Testis (tissue), 3 donors: Measurements from ENCODE around the gene MAGI1. TPM values are rescaled to one million over a fixed set of nuclear protein-coding genes. Genes with fewer than 3 reads are reported as not detected.

Experiments
- DNase-seq: peaks from one replicate; pipeline ENCODE4 v3.0.0-alpha.2; 2019
- H3K27ac ChIP-seq, 2 donors: fragments of 200-600 bp; sonication (generic); one replicate each; pipeline ENCODE4 v1.5.1; 2019
- H3K27me3 ChIP-seq: fragments of 200-600 bp; sonication (generic); one replicate; pipeline ENCODE4 v1.5.1; 2019
- H3K36me3 ChIP-seq: fragments of 200-600 bp; sonication (generic); one replicate; pipeline ENCODE4 v1.5.1; 2017; ENCODE audit warnings: low read depth; ENCODE audit errors: missing control alignments
- H3K4me1 ChIP-seq: fragments of 200-600 bp; sonication (generic); one replicate; pipeline ENCODE4 v1.5.1; 2019
- H3K4me3 ChIP-seq, 2 donors: fragments of 200-600 bp; sonication (generic); one replicate each; pipeline ENCODE4 v1.5.1; 2017 to 2019
- H3K9me3 ChIP-seq: fragments of 200-600 bp; sonication (generic); one replicate; pipeline ENCODE4 v1.5.1; 2017
- CTCF ChIP-seq, 3 experiments: fragments of 450-650 bp in 2 of 3; fragments of 200-600 bp in 1 of 3; sonication (generic) in 1 of 3; IDR thresholded peaks; one replicate each; pipeline ENCODE4 v1.5.1; 2016 to 2019; ENCODE audit warnings: antibody characterized with exemption in 3 of 3, mild to moderate bottlenecking in 2 of 3, moderate library complexity in 1 of 3
- POLR2A ChIP-seq: fragments of 450-650 bp; IDR thresholded peaks from one replicate; pipeline ENCODE4 v1.6.1; 2017; ENCODE audit warnings: antibody characterized with exemption, mild to moderate bottlenecking, moderate library complexity
- WGBS, 2 donors: methylation state at CpG; one replicate each; pipeline ENCODE4 v1.1.5; 2018; 5-methylcytosine and 5-hydroxymethylcytosine counted together
- intact Hi-C: fragments of 100-400 bp; cut with DNase I; formaldehyde crosslinking; loops from one replicate; pipeline ENCODE4 v1.15.1; 2023; ENCODE audit warnings: low total_unique reads
- polyA plus RNA-seq: library from polyadenylated mRNA; stranded (reverse); fragments of 350-450 nt; fragmentation: Illumina TruSeq; extraction: RNeasy Lipid Tissue Mini Kit (QIAGEN cat#74804); gene quantifications from one replicate; pipeline ENCODE4 v1.2.3, GENCODE V29; 2014; ENCODE audit warnings: low read depth, low replicate concordance; ENCODE audit not compliant: insufficient read depth
- total RNA-seq, 2 donors: library from RNA; depleted of rRNA; stranded (reverse); fragments of >200 nt; gene quantifications; one replicate each; pipeline ENCODE4 v1.2.3, GENCODE V29; 2016

MAGI1 gene
- total and polyA plus RNA-seq, 3 donors from 2014 or later = 55.4 to 60.4 (median 56.1) TPM

DNA sequence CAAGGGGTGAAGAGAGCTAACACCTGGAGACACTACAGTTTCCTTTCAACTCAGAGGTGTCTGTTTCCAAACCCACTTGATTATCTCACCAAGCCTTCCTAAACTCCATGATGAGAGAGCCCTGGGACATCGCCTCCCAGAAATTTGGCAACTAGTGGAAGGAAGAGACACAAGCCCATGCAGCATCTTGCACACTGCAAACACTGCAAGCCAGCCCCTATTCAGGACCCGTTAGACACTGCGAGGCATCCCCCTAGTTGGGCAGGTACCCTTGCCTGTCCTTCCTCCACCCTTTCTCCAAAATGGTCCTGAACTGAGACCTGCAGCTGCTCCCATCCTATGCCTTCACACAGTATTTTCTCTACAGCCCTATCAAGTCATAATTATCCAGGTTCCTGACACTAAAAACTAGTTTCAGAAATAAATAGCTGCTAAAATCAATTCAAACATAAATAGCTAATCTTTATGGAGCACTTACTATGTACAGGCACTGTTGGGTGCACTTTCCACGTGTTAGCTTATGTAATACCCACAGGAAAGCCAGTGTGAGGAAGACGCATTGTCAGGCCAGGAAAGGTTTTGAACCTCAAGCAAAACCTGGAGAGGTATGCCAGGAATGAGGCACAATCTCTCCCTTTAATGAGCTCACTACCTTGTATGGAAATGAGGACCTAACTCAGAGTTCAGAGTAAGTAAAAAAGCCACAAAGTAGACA is 2.8 kb downstream of the MAGI1 start:
- intact Hi-C loops = no loop called here
- WGBS, 2 donors = 47 to 59% methylated on average over 5 of the region's 5 CpGs
- H3K27ac ChIP-seq = no peak overlapping the region

GRCh38 chr3:66033241-66034138 is 5.2 kb downstream of the MAGI1 start:
- no peaks in the 10 kb centered on the region for H3K27me3 ChIP-seq
- DNase-seq = no peak
- no peaks in the 10 kb centered on the region for H3K36me3 ChIP-seq
- H3K4me1 ChIP-seq = peaks cover 13% of the 10 kb centered on the region
- no peaks in the 10 kb centered on the region for H3K9me3 ChIP-seq
- WGBS, 2 donors = 90 to 91% methylated on average over 3 of the region's 3 CpGs
- intact Hi-C loops = no loop called here
- H3K27ac ChIP-seq = no peak overlapping the region
- no peak for TF ChIP-seq CTCF (IDR thresholded peaks at IDR 0.05)
- no peak for TF ChIP-seq POLR2A
- no peak overlapping the region for H3K4me3 ChIP-seq

More for the DNA sequence above, 2.8 kb downstream of the MAGI1 start:
- no peaks in the 10 kb centered on the region for H3K9me3 ChIP-seq
- TF ChIP-seq CTCF (IDR thresholded peaks at IDR 0.05) (no peak), POLR2A (no peak)
- H3K36me3 ChIP-seq = no peaks in the 10 kb centered on the region
- H3K4me3 ChIP-seq = no peak overlapping the region
- no peak for DNase-seq
- peaks cover 13% of the 10 kb centered on the region for H3K4me1 ChIP-seq
- H3K27me3 ChIP-seq = no peaks in the 10 kb centered on the region

- 80 to 82% methylated on average over 6 of the region's 6 CpGs for WGBS, 2 donors
- Histone ChIP-seq H3K4me1 (peaks cover 5% of the 10 kb centered on the region), H3K27ac (no peak overlapping the region), H3K9me3 (no peaks in the 10 kb centered on the region), H3K4me3 (no peak overlapping the region), H3K36me3 (no peaks in the 10 kb centered on the region), H3K27me3 (no peaks in the 10 kb centered on the region)
- intact Hi-C loops = no loop called here
- no peak for DNase-seq
- TF ChIP-seq CTCF (IDR thresholded peaks at IDR 0.05) (no peak), POLR2A (no peak)
Observed at GRCh38 chr3:66031102-66031698, 7.5 kb downstream of the MAGI1 start.

DNA sequence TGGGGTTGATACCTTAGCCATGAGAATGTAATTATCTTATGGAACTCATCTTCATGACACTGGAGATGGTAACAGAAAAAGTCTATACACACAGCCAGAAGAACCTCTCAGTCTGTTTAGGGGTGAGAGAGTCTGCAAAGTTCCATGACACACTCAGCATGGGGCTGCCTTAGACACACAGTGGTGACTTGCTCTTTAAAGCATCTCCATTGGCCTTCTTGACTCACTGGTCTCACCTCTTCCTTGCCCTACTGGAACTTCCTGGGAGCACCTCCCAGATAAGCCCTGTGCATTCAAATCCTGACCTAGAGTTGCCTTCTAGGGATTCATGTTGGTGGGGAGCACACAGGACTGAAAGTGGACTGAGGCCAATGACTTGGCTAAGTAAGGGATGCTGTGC is 9.3 kb downstream of the MAGI1 start:
- no peak for DNase-seq
- intact Hi-C loops = no loop called here

More for the DNA sequence above, 9.3 kb downstream of the MAGI1 start:
- H3K27me3 ChIP-seq = no peaks in the 10 kb centered on the region
- no peak overlapping the region for H3K4me3 ChIP-seq
- H3K36me3 ChIP-seq = no peaks in the 10 kb centered on the region
- H3K4me1 ChIP-seq = no peaks in the 10 kb centered on the region
- H3K9me3 ChIP-seq = no peaks in the 10 kb centered on the region
- no peak for TF ChIP-seq POLR2A
- TF ChIP-seq CTCF (IDR thresholded peaks at IDR 0.05) = no peak
- no peak overlapping the region for H3K27ac ChIP-seq
